GM12864 (cell line): ENCODE results near the gene GGNBP2.

Source experiments
- DNase-seq: peaks from one replicate; pipeline ENCODE4 v3.0.0-alpha.2; 2011; ENCODE audit warnings: low read depth
- H3K4me3 ChIP-seq: 2 replicates; pipeline ENCODE4 v1.5.1; 2011; ENCODE audit warnings: mild to moderate bottlenecking, low read depth, low read length, control low read depth
- CTCF ChIP-seq: IDR thresholded peaks from 2 replicates; pipeline ENCODE4 v1.5.1; 2011; ENCODE audit warnings: low read depth, mild to moderate bottlenecking, moderate library complexity, low read length, control low read depth, inconsistent platforms; ENCODE audit errors: missing control alignments

Gene GGNBP2

GRCh38 chr17:36550491-36551417, 6.0 kb downstream of the GGNBP2 start:
- DNase-seq = peak; percentile 57
- no peak for TF ChIP-seq CTCF
- no peak overlapping the region for H3K4me3 ChIP-seq

GRCh38 chr17:36553459-36553858, 8.7 kb downstream of the GGNBP2 start:
- no peak for DNase-seq
- H3K4me3 ChIP-seq = no peak overlapping the region
- TF ChIP-seq CTCF = no peak

GRCh38 chr17:36566081-36566480, 21.4 kb downstream of the GGNBP2 start:
- H3K4me3 ChIP-seq = no peak overlapping the region
- TF ChIP-seq CTCF = no peak
- DNase-seq = no peak

- no peak overlapping the region for H3K4me3 ChIP-seq
- TF ChIP-seq CTCF = no peak
- no peak for DNase-seq
These were observed 30.3 kb downstream of the GGNBP2 start for GRCh38 chr17:36575028-36575427.

GRCh38 chr17:36576793-36577192, 32.1 kb downstream of the GGNBP2 start:
- no peak overlapping the region for H3K4me3 ChIP-seq
- DNase-seq = no peak
- TF ChIP-seq CTCF = no peak

GRCh38 chr17:36578671-36579070, 34.0 kb downstream of the GGNBP2 start:
- TF ChIP-seq CTCF = no peak
- no peak overlapping the region for H3K4me3 ChIP-seq
- no peak for DNase-seq

- TF ChIP-seq CTCF = no peak
- no peak for DNase-seq
- no peak overlapping the region for H3K4me3 ChIP-seq
These were observed 39.1 kb downstream of the GGNBP2 start for GRCh38 chr17:36583787-36584186.
